Stimulated activated CD4-positive, alpha-beta T cell treated with anti-CD3 and anti-CD28 coated beads, TNF-alpha, amount 100 ng/mL, for 1 hour (primary cell): ENCODE results near the gene ALDH18A1.
A peak's percentile ranks its signal among the peaks of the same experiment; 100 is the strongest.

ENCODE experiments used
- DNase-seq, 3 donors: peaks; one replicate each; pipeline ENCODE4 v3.0.0-alpha.2; 2020; ENCODE audit warnings: low read depth in 3 of 3, low spot score in 1 of 3

ALDH18A1 gene

GRCh38 chr10:95579835-95580535 is 76.5 kb downstream of the ALDH18A1 start:
- DNase-seq: no peak

- no peak for DNase-seq
Measured at GRCh38 chr10:95579292-95579691, 77.2 kb downstream of the ALDH18A1 start.

DNA sequence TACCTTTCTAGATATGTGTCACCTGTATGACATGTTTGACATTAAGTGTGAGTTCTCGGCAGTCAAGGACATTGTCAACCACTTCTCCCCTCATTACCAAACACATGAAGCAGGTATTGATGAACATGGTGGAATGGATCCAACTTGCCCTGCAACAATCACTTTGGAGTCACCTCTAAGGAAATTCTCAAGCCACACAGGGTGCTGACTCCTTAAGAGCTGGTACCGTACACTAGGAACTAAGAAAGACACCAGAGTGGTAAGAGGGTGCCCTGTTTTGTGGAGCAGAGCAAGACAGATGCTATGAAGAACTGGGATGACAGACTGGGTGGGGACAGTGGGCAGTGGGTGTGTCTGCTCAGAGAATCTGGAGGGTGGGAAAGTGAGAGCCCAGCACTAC is 77.9 kb downstream of the ALDH18A1 start:
- no peak for DNase-seq

GRCh38 chr10:95574649-95575365 is 81.7 kb downstream of the ALDH18A1 start:
- DNase-seq: no peak

DNA sequence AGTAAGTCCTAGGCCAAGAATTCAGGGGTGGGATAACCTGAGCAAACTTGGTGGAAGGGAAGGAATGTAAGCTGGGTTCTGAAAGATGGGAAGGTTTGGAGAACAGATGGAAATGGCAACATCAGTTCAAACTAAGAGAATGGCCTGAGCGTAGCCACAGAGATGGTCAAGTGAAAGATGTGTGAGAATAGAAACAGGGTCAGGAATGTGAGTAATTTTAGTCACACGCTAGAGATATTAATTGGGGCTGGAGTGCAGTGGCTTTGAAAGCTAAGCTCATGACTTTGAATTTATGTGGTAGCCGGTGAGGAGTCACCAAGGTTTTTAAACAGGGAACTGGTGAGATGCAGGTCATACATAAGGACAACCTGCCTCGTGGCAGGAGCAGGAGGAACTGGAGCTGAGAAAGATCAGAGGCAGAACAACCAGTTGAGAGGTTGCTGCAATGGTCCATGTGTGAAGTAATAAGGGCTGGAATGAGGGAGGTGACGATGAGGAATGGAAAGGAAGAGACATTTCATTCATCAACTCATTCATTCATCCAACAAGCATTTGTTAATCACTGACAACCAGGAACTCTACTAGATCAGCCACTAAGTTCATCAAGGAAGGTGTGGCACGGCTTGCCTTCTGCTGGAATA is 82.4 kb downstream of the ALDH18A1 start:
- DNase-seq: no peak

GRCh38 chr10:95573527-95573926 is 83.0 kb downstream of the ALDH18A1 start:
- DNase-seq: no peak

DNA sequence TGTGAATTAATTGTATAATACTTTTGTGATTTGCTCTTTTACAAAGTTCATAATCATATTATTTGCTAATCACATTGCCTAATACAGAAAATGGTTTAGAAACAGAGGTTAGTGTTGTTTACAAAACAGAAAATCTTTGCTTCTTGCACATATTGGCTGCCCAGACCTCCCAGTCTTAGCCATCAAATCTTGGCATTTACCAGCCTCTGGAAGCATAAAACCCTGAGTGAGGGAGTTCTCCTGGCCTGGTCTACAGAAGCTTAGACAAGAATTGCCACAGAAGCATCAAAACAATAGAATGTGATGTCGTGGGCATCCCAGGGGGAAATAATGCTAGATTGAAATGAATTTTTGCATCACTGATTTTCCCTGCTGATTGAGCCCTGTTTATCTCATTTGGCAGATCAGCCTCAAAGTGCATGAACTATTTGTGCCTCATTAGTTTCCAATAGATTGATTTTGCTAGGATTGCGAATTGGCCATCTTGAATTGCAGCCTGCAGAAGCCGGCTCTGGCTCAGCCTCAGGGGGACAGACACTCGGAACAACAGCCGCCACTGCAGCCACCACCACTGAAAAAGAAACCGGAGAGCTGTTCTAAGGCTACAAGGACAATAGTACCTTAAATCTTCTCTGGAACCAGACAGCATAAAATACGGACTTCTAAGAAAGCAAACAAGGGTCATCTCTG is 84.2 kb downstream of the ALDH18A1 start:
- DNase-seq: no peak

DNA sequence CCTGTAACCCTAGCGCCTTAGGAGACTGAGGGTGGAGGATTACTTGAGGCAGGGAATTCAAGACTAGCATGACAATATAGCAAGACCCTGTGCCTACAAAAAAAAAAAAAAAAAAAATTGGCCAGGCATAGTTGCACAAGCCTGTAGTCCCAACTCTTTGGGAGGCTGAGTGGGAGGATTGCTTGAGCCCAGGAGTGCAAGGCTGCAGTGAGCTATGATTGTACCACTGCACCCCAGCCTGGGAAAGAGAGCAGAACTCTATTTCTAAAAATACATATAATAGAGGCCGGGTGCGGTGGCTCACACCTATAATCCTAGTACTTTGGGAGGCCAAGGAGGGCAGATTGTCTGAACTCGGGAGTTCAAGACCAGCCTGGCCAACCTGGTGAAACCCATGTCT is 85.1 kb downstream of the ALDH18A1 start:
- no peak for DNase-seq

DNA sequence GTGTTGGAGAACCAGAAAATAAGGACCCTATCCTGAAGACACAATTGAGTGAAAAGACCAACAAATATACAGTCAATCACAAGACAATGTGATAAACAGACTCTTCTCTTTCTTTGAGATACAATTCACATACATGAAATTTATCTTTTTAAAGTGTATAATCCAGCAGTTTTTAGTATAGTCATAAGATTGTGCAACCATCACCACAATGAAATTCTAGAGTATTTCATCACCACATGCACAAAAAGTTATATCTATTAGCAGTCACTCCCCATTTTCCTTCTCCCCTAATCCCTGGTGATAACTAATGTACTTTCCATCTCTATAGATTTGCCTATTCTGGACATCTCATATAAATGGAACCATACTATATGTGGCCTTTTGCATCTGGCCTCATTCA is 87.1 kb downstream of the ALDH18A1 start:
- no peak for DNase-seq

DNA sequence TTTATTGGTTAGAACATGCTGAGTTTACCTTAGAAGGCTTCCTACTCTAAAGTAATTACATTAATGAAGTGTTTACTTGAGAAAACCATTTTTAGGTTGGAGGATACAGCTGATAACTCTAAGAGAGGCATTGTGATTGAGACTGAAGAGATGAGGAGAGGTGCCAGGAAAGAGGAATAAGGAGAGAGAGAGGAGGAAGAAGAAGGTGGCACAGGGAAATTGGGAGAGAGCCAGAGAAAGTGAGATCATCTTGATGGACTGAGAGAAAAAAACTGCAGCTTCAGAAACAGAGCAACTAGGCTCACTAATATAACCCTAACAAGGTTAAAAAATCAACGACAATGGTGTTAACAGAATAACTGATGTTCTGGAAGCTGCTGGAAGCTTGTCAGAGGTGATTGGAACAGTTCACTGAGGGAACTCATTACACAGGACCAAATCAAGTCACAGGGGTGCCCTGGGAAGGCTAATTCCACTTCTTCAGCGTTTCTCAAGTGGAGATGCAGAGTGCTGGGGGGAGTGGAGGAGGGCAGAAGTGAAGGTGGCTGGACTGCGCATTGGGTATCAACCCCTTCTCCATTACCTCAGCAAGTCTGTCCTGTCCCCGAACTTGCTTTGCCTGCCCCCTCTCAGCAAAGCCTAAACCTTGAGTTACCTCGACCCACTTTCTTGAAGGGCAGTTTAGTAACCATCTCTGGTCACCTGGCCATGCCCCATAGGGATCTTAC is 88.4 kb downstream of the ALDH18A1 start:
- no peak for DNase-seq

DNA sequence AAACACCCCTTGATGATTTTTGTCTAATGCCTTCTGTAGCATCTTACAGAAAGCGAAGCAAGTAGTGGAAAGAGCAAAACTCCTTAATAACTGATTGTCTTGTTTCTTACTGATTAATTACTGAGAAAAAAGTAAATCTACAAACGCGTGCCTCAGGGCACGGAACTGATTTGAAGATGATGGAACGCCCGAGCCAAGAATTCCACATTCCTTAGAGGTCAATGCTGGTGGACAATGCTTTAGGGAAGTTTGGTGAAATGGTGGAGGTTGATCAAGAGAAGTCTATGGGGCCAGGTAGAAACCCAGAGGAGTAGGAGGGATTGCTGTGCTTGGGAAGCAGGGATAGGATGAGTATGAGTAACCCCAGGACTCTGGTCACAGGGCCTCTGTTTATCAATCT is 90.4 kb downstream of the ALDH18A1 start:
- no peak for DNase-seq

DNA sequence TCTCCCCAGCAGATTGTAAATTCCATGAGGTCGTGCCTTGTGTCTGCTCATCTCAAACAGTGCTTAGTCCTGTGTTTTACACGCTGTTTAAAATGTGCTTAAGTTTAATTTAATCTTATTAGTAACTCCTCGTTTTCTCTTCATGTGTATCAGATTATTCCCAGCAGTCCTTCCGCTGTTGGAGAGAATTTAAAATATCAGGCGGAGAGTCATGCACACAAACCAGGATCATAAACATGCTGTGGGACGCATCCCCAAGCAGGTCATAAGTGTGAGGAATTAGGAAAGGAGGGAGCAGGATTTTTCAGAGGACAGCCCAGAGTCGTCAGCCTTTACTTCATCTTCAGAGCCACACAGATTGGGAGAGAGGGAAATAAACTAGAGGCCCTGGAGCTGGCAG is 91.2 kb downstream of the ALDH18A1 start:
- no peak for DNase-seq

GRCh38 chr10:95564291-95564690 is 92.2 kb downstream of the ALDH18A1 start:
- no peak for DNase-seq

GRCh38 chr10:95562341-95562965 is 94.1 kb downstream of the ALDH18A1 start:
- DNase-seq: no peak

GRCh38 chr10:95561864-95562177 is 94.7 kb downstream of the ALDH18A1 start:
- DNase-seq: no peak

DNA sequence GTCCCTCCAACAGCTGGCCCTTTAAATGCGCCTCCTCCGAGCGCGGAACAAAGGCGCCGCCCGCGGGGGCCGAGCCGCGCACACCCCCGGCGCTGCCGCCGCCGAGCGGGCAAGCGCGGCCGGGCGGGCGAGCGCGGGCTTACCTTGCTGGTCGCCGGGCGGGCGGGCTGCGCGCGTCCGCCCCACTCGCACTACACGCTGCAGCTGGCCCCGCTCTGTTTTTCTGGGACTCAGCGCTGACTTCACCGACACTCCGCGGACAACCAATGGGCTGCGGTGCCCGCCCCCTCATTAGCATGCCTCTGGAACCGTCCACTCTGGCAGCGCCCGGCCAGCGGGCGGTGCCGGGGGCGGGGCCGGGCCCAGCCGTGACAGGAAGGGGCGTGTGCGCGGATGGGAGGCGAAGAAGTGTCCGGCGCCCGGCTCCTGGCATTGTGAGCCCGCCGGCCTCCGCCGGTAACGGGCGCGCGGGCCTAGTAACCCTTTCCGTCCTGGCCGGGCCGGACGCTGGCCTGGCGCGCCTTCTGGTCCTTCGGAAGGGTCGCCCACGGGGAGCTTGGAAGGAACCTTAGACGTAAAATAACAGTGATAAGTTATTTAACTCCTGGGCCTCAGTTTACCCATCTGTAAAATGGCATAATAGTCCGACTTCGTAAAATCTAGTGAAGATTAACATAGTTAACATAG is 95.2 kb downstream of the ALDH18A1 start, which contains the start of gene SORBS1:
TSS of gene SORBS1 (minus strand) at position 195 of the 687 bp plus-strand sequence. CDS start 120,236 bp downstream, outside the sequence.
- peak; percentile 50 to 58 (median 54) for DNase-seq

DNA sequence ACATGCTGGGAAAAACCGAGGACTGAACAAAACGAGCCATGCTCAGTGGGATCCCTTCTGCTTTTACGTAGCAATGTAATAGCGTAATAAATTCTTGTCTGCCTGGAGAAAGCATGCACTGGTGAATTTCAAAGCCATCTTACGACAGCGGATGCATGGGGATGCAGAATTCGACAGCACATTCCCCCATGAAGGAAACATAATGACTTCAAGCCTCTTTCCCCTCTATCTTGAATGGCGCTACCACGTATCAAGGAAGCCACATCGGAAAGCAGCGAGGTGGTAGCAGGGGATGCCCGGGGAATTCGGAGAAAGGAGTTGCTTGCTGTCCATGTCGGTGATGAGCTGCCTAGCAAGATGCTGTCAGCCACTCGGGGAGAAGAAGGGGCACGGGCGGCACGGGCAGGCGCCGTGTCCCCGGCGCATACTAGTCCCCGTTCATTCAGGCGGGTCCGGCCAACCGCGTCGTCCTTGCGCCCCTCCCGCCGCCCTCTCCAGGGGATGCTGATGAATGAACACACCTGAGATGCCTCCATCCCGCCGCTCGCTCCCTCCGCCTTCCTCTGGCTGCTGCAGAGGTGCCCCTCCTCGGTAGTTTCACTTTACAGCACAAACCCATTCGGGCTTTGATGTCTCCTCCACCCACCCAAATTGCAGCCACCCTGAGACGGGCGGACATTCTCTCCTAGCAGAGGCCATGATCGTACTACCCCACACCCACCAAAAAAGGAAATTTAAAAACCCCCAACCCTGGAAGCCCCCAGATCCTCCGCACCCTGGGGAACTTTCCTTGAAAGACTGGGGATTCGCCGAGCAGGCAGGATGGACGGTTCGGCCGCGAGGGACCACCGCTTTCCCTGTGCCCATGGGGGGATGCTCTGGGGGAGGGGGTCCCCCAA is 96.0 kb downstream of the ALDH18A1 start:
- peak in 2 of 3 donors; percentile 5 to 12 for DNase-seq

- DNase-seq: no peak
Measured at GRCh38 chr10:95559896-95560277, 96.6 kb downstream of the ALDH18A1 start.

GRCh38 chr10:95559471-95559870 is 97.0 kb downstream of the ALDH18A1 start:
- DNase-seq: no peak
